M059J (cell line): ENCODE results near the gene THADA. TPM values are rescaled to one million over a fixed set of nuclear protein-coding genes. Genes with fewer than 3 reads are reported as not detected.
"Not testable (repeated sequence)": the region's sequence is repeated elsewhere in the genome, so short reads cannot be mapped to it uniquely, and the experiment has no call there.

Source experiments
- DNase-seq: peaks from one replicate; pipeline ENCODE4 v3.0.0-alpha.2; 2012; ENCODE audit warnings: low read depth
- total RNA-seq: library from RNA; depleted of rRNA; stranded (reverse); fragments of >200 nt; shearing (Covaris generic); gene quantifications from 2 replicates; pipeline ENCODE4 v1.2.3, GENCODE V29; 2014

Gene THADA
- total RNA-seq, 1 experiment from 2014 or later: 12.7 TPM

DNA sequence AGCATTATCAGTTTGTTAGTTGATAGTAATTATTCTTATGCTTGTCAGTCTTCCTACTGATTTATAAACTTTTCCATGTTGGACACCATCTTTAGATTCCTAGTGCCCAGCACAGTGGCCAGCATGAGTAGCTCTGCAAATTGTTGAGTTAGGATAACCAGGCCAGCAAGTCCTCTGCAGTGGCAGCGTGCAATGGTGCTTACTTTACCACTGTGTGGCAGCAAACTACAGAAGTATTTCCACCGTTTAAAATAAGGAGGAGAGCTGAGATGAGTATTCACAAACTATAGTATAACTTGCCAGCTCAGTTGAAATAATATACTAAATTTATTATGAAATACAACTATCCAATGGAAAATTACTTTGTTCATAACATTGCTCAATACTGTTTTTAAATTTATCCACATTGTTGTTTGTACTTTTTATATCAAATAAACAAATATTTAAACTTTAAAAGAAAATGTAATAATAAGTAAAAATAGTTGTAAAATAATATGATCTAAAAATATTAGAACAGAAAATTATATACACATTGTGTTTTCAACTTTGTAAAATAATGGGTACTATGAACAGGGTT is 9.3 kb upstream of the THADA start:
- DNase-seq: peak; percentile 47

DNA sequence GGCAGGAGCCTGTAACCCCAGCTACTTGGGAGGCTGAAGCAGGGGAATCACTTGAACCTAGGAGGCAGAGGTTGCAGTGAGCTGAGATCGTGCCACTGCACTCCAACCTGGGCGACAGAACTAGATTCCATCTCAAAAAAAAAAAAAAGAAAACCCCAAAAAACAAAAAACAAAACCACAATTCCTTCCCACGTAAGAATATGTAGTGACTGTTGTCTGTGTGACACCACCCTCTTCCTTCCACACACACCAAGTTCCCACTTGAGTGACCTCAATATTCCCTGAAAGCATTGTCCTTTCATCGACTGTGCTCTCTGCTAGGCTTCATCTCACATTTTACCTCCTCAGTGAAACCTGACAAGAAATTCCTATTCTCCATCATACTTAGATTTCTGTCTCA is 8.8 kb upstream of the THADA start:
- no peak for DNase-seq

DNA sequence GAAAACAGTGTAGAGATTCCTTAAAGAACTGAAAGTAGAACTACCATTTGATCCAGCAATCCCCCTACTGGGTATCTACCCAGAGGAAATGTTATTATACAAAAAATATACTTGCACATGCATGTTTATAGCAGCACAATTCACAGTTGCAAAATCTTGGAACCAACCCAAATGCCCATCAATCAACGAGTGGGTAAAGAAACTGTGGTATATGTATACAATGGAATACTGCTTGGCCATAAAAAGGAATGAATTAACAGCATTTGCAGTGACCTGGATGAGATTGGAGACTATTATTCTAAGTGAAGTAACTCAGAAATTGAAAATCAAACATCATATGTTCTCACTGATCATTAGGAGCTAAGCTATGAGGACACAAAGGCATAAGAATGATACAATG is 4.8 kb upstream of the THADA start:
- DNase-seq: not testable (repeated sequence)

DNA sequence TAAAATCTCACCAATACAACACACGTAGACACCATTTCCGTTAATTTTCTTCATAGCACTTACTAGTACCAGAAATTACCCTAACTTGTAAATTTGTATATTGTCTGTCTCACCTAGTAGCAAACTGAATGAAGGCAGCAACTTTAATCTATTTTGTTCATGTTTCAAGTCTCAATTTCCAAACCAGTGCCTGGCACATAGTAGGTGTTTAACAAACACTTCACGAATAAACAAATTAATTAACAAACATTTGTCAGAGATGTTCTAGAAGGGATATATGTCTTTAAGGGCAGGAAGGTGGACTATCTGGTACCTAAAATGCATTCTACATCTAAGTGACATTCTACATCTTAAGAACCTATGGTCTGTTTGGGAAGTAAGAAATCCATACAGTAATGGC is 963 bp downstream of the THADA start:
- no peak for DNase-seq

DNA sequence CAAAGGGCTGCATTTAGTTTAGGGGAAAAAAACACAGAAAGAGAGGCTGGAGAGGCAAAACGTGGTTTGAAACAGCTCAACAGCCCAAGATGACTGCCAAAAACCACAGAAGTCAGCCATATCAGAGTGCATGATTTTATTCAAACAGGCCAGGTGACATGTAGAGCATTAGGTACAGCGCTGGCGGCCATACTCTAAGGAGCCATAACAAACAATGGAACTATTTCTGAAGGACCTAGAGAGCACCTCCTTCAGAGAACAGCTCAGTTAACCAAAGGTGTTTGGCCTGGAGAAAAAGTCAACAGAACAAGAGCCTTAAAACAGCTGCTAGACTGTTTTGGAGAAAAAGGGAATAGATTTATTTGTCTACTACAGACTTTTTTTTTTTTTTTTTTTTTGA is 2.6 kb downstream of the THADA start:
- DNase-seq: no peak

DNA sequence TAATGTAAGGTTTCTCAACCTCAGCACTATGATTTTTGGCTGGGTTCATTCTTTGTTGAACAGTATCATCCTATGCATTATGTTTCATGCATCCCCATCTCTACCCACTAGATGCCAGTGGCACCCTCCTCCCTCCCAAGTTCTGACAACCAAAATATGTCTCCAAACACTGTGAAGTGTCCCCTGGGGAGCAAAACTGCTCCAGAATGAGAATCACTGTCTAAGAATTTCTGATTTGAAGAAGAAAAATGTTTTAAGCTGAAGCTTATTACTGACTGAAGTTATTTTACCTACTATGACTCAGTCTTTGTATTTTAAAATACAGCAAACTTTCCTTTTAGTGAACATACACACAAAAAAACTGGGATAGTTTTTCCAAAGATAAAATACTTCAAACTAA is 3.4 kb downstream of the THADA start:
- DNase-seq: peak; percentile 26

DNA sequence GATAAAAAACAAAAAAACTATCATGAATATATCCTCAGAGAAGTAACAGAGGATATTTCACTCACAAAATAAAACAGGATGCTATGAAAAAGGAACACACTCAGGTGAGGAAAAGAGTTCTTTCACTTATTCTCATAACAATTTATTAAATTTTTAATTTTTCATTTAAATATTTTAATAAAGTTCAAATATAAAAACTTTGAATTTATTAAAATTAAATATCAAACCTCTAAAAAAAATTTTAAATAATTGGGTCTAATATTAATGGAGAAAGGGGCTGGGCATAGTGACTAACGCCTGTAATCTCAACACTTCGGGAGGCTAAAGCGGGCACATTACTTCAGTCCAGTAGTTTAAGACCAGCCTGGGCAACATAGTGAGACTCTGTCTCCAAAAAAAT is 10.1 kb downstream of the THADA start:
- DNase-seq: no peak

DNA sequence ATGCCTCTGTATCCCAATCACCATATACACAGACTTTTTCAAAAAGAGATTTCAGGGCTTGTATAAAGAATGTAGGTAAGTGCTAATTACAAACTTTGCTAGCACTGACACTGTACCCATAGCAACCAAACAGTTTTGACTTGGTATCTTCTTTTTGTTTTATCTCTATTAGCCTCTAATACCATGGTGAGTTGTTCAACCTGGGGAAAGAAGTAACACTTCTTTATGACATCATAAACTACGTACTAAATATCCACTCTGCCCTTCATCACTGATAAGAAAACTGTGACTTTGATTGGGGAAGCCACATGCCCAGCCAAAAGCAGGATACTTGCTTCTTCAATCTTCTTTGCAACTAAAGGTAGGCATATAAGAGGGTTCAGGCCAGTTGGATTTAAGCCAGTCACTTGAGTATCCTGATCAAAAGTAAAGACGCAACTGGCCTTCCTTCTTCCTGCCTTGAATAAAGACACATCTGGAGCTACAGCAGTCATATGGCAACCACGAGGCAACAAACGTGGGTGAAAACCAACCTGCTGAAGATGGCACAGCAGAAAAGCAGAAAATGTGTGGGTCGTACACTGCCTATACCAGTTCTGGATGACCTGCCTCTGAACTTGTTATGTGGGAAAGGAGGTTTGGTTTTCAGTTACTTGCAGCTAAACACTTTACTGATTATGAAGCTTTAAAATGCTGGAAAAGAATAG is 16.4 kb downstream of the THADA start:
- no peak for DNase-seq

DNA sequence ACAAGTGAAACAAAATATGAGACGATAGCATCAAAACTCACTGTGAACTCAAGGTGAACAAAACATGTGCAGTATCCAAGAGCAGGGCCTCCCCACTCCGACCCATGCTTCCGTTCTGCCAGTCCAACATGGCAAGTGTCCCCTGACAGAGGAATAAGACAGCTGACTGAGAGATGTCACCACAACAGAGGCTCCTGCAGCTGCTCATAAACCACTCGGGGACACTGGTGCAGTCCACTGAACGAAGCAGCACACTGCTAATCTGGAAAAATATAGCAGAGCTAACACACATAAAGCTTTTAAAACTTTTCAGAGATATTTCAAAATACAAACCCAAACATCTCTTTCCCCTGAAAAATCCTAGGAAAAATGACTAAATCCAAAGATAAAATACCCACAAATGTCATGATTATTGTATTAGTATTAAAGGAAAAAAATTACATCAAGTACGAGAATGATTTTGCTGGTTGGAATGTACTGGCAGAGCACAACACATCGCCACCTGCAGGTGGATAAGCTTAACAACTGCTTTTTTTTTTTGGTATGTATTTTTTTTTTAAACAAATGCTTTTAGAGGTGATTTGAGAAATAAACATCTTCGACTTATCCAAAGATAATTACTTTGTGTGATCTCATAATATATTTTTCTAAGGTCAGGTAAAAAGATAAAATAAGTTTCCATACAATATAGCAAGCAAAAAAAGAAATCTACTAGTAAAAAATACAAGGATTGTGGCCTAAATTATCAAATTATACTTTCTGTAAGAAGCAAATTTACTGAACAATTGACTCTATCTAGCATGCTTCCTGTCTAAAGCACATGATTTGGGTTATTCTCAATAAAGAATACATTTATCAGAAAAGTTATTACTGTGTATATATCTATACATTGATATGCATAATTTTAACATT is 18.6 kb downstream of the THADA start:
- DNase-seq: peak; percentile 58

DNA sequence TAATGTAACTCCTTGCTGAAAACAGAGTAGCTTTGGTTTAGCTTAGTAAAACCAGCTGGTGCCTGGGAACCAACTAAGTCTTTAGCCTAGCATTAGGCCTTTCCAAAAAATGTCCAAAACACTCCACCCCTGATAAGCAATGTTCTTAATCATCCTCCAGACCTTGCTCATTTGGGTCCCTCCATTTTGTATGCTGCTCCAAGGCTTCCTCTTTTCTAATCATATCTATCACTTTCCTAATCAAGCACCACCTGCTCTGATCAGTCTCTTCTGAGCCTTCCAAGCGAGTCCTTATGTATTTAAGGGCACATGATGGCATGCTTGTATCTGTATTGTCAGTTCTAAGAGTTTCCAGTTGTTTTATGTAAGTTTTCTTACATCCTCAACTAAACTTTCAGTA is 23.6 kb downstream of the THADA start:
- no peak for DNase-seq

DNA sequence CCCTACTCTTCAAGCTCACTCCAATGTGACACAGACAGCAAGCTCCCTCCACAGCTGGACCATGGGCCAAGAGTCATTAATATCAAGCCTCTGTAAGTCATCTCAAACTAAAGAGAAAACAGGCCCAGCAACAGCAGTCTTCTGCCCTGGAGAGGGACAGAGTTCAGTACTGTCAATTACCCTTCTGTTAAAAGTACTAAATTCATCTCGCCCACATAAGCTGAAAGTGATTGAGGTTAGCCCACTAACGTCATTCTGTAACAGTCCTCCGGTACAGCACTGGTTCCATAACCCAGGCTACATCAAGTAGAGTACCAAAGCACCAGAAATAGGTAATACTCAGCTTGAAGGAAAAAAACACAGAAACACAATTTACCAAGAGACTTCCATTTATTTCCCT is 25.9 kb downstream of the THADA start:
- DNase-seq: no peak

DNA sequence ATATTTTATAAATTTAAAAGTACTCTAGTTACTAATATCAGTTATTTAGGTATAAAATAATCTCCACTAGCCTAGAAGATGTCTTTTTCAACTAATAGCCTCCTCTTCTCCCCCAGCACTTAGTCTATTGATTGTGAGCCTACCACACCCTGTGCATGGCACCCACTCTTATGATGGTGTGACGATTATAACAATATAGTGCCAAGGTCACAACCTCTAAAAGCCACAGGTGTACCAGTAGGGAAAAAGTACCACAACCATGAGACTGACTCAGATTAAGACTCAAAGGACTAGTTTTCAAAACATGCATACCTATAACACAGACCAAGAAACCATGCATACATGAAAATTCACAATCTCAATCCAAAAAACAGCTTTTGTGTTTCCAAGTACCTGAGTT is 27.6 kb downstream of the THADA start:
- DNase-seq: no peak

DNA sequence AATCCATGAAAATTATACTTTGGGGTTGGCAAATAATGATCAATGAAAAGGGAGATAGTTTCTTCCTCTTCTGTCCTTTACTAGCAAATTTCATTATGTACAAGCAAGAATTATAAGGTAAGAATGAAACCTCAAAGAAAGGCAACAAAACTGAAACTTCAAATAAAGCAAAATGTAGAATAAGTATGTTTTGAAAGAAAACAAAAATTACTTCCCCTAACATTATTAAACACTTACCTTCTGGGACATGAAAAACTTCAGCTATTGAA is 29.4 kb downstream of the THADA start:
- no peak for DNase-seq

DNA sequence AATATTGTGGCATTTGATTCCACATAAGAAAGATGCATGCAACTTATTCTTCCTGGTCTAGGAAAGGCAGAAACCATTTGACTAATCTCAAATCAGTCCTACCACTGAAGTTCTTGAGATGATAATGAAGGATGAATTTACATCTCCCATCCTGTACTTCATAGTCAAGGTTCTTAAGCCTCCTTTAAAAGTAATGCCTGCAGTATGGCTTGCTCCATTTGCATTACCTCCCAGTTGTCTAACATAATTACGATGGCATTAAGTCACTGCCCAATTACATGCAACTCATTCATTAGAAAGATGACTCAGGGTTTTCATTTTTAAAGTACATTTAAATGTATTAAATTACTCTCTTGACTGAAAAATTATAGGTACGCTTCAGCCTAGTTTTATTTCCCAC is 32.2 kb downstream of the THADA start:
- DNase-seq: no peak

DNA sequence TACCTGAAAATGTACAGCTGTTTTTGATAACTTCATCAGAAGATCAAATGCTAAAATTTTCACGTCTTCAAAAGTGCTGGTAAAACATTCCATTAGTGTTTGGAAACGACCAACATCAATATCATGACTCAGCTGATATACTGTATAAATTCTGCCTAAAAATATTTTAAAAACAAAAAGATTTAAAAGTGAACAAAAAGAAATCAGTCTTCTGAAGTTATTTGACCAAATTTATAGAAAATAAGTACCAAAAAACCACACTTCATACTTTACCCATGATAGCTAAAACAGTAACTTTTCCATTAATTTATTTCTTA is 35.6 kb downstream of the THADA start:
- DNase-seq: no peak

DNA sequence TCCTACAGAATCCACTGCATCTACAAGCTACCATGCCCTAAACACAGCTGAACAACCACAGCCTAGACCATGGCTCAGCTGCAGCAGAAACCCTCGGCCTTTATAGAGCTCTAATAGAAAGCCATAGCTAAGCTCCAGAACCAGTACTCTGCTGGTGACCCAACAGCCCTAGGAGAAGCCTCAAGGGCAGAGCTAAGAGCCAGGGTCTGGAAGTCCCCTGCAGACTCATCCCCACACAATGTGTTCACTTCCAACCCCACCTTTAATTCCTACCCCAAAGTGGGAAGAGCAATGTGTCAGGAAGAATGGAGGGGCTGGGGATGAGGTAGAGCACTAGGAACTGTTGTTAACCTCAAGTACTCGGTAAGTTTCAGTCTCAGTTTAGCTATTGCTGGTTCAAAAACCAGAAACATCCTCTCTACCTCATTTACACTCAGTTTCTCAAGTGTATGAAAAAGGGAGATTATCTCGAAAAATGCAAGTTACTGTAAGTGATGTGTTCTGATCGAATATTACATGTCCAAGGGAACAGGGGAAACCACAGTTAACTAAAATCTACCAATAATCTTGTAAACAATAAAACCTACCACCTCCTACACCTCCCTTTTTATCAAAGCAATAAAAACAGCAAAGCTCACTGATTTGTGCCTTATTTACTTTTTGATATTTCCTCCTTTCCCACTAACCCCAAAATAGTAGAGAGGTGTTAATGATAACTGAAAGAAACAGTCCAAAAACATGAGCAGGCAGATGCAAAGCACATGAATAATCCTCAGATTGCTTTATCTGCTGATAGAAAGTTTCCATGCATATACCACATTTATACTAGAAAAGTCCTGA is 36.2 kb downstream of the THADA start:
- no peak for DNase-seq

DNA sequence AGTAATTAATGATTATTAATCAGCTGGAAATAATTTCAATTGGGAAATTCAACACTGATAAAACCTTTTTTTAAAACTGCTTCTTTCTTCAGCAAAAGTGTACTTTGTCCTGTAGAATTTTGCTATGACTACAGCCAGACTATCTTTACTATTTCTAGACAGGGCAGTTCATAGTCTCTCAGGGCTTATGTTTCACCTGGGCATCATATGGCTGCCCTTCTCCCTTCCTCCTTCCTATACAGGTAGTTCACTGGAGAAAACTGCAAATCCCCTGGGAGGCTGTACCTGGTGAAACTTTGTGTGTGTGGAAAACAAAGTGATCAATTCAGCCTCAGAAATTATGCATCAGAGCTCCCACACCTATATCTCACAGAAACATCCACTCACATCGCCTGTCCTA is 38.6 kb downstream of the THADA start:
- DNase-seq: no peak

DNA sequence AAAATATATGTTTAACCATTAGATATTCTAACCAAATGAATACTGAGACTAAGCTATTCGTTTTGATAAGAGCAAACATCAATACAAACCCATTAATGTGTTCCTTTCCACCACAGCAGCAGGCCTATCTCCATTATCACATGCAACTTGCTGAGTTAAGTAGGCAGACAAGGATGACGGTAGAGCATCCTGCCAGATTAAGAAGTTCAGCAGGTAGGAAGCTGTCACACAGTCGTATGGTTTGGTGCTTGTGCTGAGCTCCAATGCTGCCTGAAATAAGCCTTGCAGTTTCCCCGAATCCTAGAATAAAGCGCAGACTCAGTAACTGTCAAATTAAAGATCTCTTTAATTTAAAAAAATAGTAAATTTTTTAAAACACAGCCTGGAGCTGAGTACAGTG is 39.6 kb downstream of the THADA start:
- no peak for DNase-seq

DNA sequence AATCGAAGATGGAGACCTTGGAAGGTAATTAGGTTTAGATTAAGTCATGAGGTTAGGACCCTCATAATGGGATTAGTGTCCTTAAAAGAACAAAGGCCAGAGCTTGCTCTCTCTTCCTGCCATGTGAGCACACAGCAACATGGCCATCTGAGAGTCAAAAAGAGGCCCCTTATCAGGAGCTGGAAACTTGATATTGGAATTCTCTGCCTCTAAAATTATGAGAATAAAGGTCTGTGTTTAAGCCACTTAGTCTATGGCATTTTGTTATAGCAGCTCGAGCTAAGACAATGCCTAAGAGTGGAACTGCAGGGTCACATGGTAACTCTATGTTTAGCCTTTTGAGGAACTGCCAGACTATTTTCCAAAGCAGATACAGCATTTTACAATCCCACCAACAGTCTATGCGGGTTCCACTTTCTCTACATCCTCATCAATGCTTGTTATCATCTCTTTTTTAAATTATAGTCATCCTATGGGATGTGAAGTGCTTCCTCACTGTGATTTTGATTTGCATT is 42.4 kb downstream of the THADA start:
- DNase-seq: no peak

DNA sequence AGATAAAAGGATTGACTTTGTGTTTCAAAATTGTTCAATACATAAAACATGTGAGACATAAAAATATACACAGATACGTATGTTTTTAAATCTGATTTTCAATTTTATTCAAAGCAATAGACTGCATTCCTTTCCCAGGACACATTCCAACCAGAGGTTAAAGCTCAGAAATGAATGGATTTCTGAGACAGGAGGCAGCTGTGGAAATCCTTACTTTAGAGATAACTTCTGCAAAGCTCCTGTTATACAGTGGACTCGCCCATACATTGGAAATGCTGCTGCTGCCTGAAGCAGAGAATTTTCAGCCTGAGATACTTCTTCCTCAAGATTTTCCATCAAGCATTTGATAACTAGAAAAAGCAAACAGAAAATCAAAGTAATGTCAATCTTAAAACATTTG is 43.8 kb downstream of the THADA start:
- no peak for DNase-seq

DNA sequence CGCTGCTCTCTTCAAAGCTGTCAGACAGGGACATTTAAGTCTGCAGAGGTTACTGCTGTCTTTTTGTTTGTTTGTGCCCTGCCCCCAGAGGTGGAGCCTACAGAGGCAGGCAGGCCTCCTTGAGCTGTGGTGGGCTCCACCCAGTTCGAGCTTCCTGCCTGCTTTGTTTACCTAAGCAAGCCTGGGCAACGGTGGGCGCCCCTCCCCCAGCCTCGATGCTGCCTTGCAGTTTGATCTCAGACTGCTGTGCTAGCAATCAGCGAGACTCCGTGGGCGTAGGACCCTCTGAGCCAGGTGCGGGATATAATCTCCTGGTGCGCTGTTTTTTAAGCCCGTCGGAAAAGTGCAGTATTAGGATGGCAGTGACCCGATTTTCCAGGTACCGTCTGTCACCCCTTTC is 47.5 kb downstream of the THADA start:
- not testable (repeated sequence) for DNase-seq

DNA sequence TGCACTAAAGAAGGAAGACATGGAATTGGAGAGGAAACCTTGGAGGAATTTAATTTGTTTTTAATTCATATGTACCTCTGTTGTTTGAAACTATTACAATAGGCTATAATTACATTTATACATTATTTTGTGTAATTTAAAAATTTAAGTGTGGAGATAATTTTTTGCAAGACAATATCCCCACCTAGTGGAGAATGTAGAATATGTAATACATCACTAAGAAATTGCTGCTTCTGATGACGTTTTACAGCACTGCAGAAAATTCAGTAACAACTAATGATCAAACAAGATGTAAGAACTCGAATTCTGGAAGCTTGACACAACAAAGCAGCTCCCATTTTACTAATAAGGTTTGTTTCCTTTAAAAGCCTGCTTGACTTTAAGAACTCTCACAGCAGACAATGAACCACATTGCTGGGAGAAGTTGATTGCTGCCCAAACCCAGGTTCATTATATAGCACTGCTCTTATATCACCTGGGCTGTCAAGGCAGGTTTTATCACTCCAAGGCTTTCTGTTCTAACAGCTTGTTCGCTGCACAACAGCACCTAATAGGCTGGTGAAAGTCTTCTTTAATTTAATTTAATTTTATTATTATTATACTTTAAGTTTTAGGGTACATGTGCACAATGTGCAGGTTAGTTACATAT is 53.4 kb downstream of the THADA start:
- peak; percentile 43 for DNase-seq
